GM12872 (cell line): ENCODE data around the gene OGFR.

ENCODE experiments used
- CTCF ChIP-seq: IDR thresholded peaks from 3 replicates; pipeline ENCODE4 v1.5.1; 2011; ENCODE audit warnings: low read depth, mild to moderate bottlenecking, low read length, moderate library complexity; ENCODE audit not compliant: insufficient read depth

OGFR gene

DNA sequence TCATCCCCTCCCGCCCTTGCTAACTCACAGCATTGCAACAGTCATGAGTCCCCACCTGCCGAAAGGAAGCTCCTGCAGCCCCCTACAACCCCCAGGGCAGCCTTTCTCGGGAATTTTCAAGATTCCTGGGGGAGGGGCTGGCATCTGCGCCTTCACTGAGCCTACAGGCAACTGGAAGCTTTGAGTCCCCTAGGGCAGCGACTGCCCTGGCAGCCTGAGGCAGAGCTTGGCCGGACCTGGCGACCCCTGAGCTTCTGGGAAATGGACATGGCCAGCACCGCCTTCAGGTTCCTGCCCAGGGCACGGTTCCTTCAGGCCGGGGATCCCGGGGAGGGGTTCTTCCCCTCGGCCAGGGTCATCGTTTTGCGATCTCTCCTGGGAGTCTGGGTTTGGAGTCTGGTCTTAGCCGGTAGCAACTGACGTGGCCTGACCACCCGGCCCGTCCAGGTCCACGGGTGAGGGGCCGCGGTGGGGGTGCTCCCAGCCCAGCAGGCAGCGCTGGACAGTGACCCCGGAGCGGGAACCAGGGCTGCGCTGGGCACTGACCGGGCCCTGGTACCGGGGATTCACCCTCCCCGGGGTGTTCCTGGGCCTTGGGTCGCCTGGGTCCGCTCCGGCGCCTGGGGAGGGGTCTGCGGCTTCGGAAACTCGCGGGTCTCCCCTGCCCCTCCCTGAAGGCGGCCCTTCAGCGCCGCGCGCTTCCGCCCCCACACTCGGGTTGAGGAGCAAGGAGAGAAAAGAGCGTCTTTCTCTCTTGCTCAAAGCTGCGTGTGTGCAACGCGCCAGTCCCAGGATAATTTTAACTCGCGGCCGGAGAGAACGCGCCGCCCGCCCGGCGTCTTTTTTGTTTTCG is 11.6 kb downstream of the OGFR start:
- no peak for TF ChIP-seq CTCF

DNA sequence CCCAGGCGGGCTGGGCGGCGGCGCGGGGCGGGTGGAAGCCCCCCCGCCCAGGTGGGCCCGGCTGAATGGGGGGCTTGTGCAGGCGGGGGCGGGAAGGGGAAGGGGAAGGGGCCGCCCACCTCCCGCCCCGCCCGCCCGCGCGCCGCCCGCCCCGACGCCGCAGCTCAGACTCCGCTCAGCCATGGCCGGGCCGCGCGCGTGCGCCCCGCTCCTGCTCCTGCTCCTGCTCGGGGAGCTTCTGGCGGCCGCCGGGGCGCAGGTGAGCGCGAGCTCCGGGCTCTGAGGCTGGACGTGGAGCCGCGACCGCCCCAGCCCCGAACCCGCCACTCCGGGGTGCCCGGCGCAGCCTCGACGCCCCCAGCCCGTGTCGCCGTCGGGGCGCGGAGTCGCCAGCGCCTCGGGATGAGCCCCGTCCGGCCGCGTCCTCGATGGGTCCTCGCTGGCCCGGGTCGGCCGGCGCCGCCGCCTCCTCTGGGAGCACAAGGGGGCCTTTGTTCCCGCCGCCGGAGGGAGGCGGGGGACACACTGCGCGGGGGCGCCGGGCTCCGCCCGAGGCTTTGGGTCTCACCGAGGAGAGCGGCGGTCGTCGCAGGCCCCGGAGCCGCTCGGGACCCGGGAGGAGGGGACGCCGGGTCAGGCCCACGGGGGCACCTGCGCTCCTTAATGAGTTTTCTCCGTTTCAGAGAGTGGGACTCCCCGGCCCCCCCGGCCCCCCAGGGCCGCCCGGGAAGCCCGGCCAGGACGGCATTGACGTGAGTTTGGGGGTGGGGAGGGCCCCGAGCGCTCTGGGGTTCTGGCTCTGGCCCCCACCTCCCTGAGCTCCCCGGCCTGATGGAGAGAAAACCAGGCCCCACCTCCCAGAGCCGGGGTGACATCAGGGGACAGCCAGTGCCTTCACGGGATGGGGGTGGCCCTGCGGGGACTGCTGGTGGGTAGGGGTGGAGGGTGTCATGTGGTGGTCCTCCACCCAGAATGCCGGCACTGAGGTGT is 12.5 kb downstream of the OGFR start, which contains the start of gene COL9A3:
COL9A3 (plus strand) TSS at position 167 of the 990 bp plus-strand sequence; CDS start at position 182, 15 bp downstream.
- no peak for TF ChIP-seq CTCF

DNA sequence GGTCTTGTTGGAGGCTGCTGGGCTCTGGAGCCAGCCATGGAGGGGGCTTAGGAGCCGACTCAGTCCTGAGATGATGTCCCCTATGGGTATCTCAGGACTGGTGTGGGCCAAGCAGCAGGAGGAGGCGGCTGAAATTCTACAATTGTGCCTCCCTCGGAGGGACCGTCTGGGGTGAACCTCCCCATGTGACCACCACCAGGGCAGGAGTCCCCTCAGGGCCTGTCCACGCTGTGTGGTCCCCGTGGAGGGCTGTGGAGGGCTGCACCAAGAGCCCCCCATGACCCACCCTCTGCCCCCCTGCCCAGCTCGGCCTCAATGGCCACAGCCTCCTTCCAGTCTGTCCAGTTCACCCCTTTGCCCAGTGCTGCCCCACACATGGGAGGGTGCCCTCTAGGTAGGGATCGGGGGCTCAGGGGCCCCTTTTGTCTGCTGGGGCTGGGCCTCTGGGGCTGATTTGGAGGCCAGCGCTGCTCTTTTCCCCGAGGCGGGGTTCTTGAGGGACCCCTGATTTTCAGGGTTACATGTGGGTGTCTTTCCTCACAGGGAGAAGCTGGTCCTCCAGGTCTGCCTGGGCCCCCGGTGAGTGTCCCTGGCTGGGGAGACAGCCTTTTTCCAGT is 13.4 kb downstream of the OGFR start:
- no peak for TF ChIP-seq CTCF

DNA sequence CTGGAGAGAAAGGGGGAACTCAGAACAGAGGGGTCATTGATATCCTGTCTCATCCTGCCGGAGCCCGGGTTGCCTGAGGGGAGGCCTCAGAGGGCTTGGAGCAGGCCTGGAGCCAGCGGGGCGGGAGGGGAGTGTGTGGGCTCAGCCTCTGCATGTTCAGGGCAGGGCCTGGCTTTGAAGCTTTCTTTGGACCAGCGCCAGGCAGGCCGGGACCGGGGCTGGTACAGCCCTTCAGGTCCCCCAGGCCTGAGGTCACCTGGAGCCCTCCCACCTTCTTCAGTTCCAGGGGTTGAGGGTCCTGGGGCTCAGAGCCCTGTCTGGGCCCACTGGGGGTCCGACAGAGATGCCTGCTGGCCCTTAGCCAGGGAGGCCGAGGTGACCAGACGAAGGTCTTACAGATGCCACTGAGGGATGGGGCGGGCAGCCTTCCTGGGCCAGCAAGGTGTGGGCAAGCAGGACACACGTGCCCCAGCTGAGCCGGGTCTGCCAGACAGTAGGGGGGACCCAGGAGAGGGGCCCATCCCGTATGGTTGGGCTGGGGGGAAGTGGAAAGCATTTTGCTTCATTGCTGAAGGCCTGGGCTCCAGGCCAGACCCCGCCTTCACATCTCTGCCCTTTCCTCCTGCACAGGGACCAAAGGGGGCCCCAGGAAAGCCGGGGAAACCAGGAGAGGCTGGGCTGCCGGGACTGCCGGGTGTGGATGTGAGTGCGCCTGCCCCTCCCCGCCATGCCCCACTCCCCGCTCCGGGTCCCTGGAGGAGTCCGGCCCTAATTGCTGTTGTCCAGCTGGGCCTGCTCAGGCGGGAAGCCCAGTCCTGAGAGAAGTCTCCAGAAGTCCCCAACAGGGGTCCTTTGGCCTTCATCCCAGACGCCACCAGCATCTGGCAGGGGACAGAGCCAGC is 14.2 kb downstream of the OGFR start:
- no peak for TF ChIP-seq CTCF

GRCh38 chr20:62819494-62820174 is 15.0 kb downstream of the OGFR start:
- no peak for TF ChIP-seq CTCF

DNA sequence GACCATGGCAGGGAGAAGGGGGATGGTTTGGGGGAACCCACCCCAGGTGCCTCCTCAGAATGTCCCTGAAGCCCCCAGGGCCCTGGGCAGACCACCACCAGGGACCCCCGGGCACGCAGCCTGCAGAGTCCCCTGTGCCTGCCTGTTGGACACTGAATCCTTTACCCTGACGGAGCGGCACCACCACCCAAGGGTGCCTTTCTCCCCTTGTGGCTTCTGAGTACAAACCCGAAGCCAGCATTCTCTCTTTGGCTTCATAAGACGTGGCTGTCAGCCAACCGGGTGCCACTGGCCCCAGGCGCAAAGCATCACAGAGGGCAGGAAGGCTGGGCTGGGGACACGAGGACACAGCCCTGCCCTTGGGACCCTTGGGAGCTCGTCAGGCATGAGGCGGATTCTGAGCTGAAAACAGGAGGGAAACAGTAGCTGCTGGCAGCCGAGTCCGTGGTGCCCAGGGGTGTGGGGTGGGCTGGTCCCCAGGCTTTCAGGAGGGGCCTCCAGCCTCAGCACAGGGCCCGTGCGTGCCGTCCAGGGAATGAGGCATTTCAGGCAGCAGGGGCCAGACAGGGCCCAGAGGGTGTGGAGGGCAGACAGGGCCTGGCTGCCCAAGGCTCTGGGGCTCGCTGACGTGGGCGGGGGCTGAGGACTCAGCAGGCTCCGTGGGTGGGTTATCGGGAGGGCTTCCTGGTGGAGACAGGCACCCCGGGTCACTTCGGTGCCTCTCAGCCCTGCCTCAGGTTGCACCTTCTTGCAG is 15.8 kb downstream of the OGFR start:
- TF ChIP-seq CTCF: no peak
